HEK293 (cell line): Measurements from ENCODE around the gene PDE10A.

ENCODE experiments used
- CTCF ChIA-PET: fragments of 350-600 bp; formaldehyde crosslinking; extraction: SDS; loops from one replicate; lab custom pipeline; 2021; ENCODE audit warnings: antibody characterized with exemption; lab: Yijun Ruan, JAX
- POLR2A ChIA-PET: fragments of 300-600 bp; formaldehyde crosslinking; extraction: SDS; loops from one replicate; lab custom pipeline; 2020; ENCODE audit warnings: antibody characterized with exemption, inconsistent platforms; lab: Yijun Ruan, JAX
- H3K27ac ChIP-seq: fragments of 200-500 bp; sonication (Bioruptor generic); 2 replicates; pipeline ENCODE4 v1.5.1; 2014; ENCODE audit warnings: low read depth, low read length, control low read depth, inconsistent platforms; ENCODE audit errors: extremely low read depth
- H3K36me3 ChIP-seq, 2 experiments: fragments of 200-500 bp in 1 of 2; sonication (Bioruptor generic) in 1 of 2; 1 replicate in 1 of 2; 2 replicates in 1 of 2; pipeline ENCODE4 v1.5.1; 2014 to 2017; ENCODE audit warnings: inconsistent platforms in 2 of 2, low read length in 2 of 2; ENCODE audit not compliant: control insufficient read depth in 2 of 2, insufficient read depth in 1 of 2
- H3K4me1 ChIP-seq: fragments of 200-500 bp; sonication (Bioruptor generic); 2 replicates; pipeline ENCODE4 v1.5.1; 2014; ENCODE audit warnings: mild to moderate bottlenecking, low read length, inconsistent platforms; ENCODE audit not compliant: control insufficient read depth, insufficient read depth
- H3K4me3 ChIP-seq: 2 replicates; pipeline ENCODE4 v1.5.1; 2011; ENCODE audit warnings: low read depth, mild to moderate bottlenecking, control low read depth, low read length, moderate library complexity
- H3K9me3 ChIP-seq: fragments of 200-500 bp; sonication (Bioruptor generic); 2 replicates; pipeline ENCODE4 v1.5.1; 2014; ENCODE audit warnings: low read depth, low read length, inconsistent platforms; ENCODE audit not compliant: control insufficient read depth, insufficient read depth
- GLIS1 ChIP-seq: fragments of 450-650 bp; formaldehyde crosslinking; IDR thresholded peaks from 2 replicates; pipeline ENCODE4 v1.5.1; 2016; ENCODE audit warnings: missing biosample characterization, missing genetic modification characterization
- INSM2 ChIP-seq: fragments of 450-650 bp; formaldehyde crosslinking; IDR thresholded peaks from 2 replicates; pipeline ENCODE4 v1.5.1; 2016; ENCODE audit warnings: missing biosample characterization, missing genetic modification characterization
- PRDM1 ChIP-seq: fragments of 450-650 bp; formaldehyde crosslinking; IDR thresholded peaks from 2 replicates; pipeline ENCODE4; 2016; ENCODE audit warnings: missing biosample characterization, missing genetic modification characterization
- PRDM4 ChIP-seq: fragments of 450-650 bp; formaldehyde crosslinking; IDR thresholded peaks from 2 replicates; pipeline ENCODE4 v1.5.1; 2017; ENCODE audit warnings: missing biosample characterization, missing genetic modification characterization
- SETDB1 ChIP-seq: IDR thresholded peaks from one replicate; pipeline ENCODE4 v1.6.1; 2017; ENCODE audit warnings: mild to moderate bottlenecking, low read length, moderate library complexity, mixed read lengths; ENCODE audit not compliant: insufficient read length
- ZBTB1 ChIP-seq: fragments of 450-650 bp; formaldehyde crosslinking; IDR thresholded peaks from 2 replicates; pipeline ENCODE4 v1.5.1; 2016; ENCODE audit warnings: missing biosample characterization, missing genetic modification characterization
- ZBTB7A ChIP-seq: fragments of 450-650 bp; formaldehyde crosslinking; IDR thresholded peaks from 2 replicates; pipeline ENCODE4 v1.5.1; 2016; ENCODE audit warnings: low read depth, missing biosample characterization, missing genetic modification characterization
- ZNF133 ChIP-seq: fragments of 450-650 bp; formaldehyde crosslinking; IDR thresholded peaks from 2 replicates; pipeline ENCODE4 v1.5.1; 2016; ENCODE audit warnings: missing biosample characterization, missing genetic modification characterization
- ZNF169 ChIP-seq: fragments of 450-650 bp; formaldehyde crosslinking; IDR thresholded peaks from 2 replicates; pipeline ENCODE4 v1.5.1; 2016; ENCODE audit warnings: missing biosample characterization, missing genetic modification characterization
- ZNF174 ChIP-seq: fragments of 450-650 bp; formaldehyde crosslinking; IDR thresholded peaks from 2 replicates; pipeline ENCODE4 v1.5.0; 2017; ENCODE audit warnings: missing biosample characterization, mild to moderate bottlenecking, missing genetic modification characterization
- ZNF19 ChIP-seq: fragments of 450-650 bp; formaldehyde crosslinking; IDR thresholded peaks from 2 replicates; pipeline ENCODE4; 2016; ENCODE audit warnings: missing biosample characterization, missing genetic modification characterization, low read depth
- ZNF2 ChIP-seq: fragments of 450-650 bp; formaldehyde crosslinking; IDR thresholded peaks from 2 replicates; pipeline ENCODE4 v1.5.1; 2016; ENCODE audit warnings: missing biosample characterization, missing genetic modification characterization
- ZNF223 ChIP-seq: fragments of 450-650 bp; formaldehyde crosslinking; IDR thresholded peaks from 2 replicates; pipeline ENCODE4 v1.5.1; 2016; ENCODE audit warnings: missing biosample characterization, missing genetic modification characterization
- ZNF248 ChIP-seq: fragments of 450-650 bp; formaldehyde crosslinking; IDR thresholded peaks from 2 replicates; pipeline ENCODE4 v1.5.1; 2017; ENCODE audit warnings: missing biosample characterization, missing genetic modification characterization
- ZNF280C ChIP-seq: fragments of 450-650 bp; formaldehyde crosslinking; IDR thresholded peaks from 2 replicates; pipeline ENCODE4 v1.5.1; 2016; ENCODE audit warnings: missing biosample characterization, missing genetic modification characterization
- ZNF311 ChIP-seq: fragments of 450-650 bp; formaldehyde crosslinking; IDR thresholded peaks from 2 replicates; pipeline ENCODE4 v1.5.1; 2017; ENCODE audit warnings: missing biosample characterization, missing genetic modification characterization, borderline replicate concordance
- ZNF335 ChIP-seq: fragments of 450-650 bp; formaldehyde crosslinking; conservative IDR thresholded peaks from 2 replicates; pipeline ENCODE4 v1.5.1; 2016; ENCODE audit warnings: missing biosample characterization, missing genetic modification characterization
- ZNF510 ChIP-seq: fragments of 450-650 bp; formaldehyde crosslinking; IDR thresholded peaks from 2 replicates; pipeline ENCODE4 v1.5.1; 2018; ENCODE audit warnings: mild to moderate bottlenecking, missing genetic modification characterization, missing biosample characterization; ENCODE audit not compliant: insufficient replicate concordance
- ZNF521 ChIP-seq: fragments of 450-650 bp; formaldehyde crosslinking; IDR thresholded peaks from 2 replicates; pipeline ENCODE4 v1.5.1; 2017; ENCODE audit warnings: missing biosample characterization, mild to moderate bottlenecking, missing genetic modification characterization
- ZNF530 ChIP-seq: fragments of 450-650 bp; formaldehyde crosslinking; IDR thresholded peaks from 2 replicates; pipeline ENCODE4 v1.5.1; 2016; ENCODE audit warnings: low read depth, missing biosample characterization, missing genetic modification characterization
- ZNF560 ChIP-seq: fragments of 450-650 bp; formaldehyde crosslinking; IDR thresholded peaks from 2 replicates; pipeline ENCODE4 v1.5.1; 2017; ENCODE audit warnings: missing biosample characterization, missing genetic modification characterization, borderline replicate concordance
- ZNF626 ChIP-seq: fragments of 450-650 bp; sonication (Bioruptor Pico); formaldehyde crosslinking; IDR thresholded peaks from 2 replicates; pipeline ENCODE4 v1.5.1; 2018; ENCODE audit warnings: missing biosample characterization, missing genetic modification characterization, inconsistent platforms
- ZNF791 ChIP-seq: fragments of 450-650 bp; formaldehyde crosslinking; IDR thresholded peaks from 2 replicates; pipeline ENCODE4 v1.5.1; 2016; ENCODE audit warnings: missing biosample characterization, missing genetic modification characterization
- ZNF837 ChIP-seq: fragments of 450-650 bp; formaldehyde crosslinking; IDR thresholded peaks from 2 replicates; pipeline ENCODE4 v1.5.1; 2016; ENCODE audit warnings: missing biosample characterization, missing genetic modification characterization
- ZSCAN16 ChIP-seq: fragments of 450-650 bp; formaldehyde crosslinking; IDR thresholded peaks from 2 replicates; pipeline ENCODE4 v1.5.1; 2016; ENCODE audit warnings: missing biosample characterization, missing genetic modification characterization

The PDE10A gene

DNA sequence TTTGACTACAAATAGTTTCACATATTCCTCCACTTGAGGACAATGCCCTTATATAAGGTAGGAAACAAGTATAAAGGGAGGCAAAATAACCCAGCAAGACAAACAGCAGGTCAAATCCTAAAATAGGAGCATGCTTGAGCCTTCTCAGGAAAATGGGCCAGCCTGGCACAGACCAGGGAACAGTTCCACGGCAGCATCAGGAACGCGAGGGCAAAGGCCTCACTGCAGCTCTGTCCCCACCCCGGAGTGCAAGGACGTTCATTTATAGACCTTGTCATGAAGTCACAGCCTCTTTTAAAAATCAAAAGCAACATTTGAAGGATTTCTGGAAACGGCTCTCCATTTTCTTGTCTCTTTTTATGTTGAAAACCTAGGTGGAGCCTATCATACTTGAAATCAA, 17.1 kb downstream of the PDE10A start:
- Histone ChIP-seq H3K4me1 (peaks cover 22% of the 10 kb centered on the region), H3K4me3 (no peak overlapping the region), H3K27ac (no peak overlapping the region), H3K9me3 (no peaks in the 10 kb centered on the region), H3K36me3 (no peaks in the 10 kb centered on the region)
- TF ChIP-seq ZNF223 (tag by site-specific recombination) (no peak), ZSCAN16 (no peak), ZNF174 (tag by site-specific recombination) (no peak), PRDM4 (tag by site-specific recombination) (no peak), ZNF791 (tag by site-specific recombination) (no peak), ZNF248 (tag by site-specific recombination) (no peak)
- ChIA-PET POLR2A (no interaction called here), CTCF (no interaction called here)

- ChIA-PET CTCF (no interaction called here), POLR2A (no interaction called here)
- TF ChIP-seq PRDM1 (no peak), ZBTB7A (tag by site-specific recombination) (no peak), ZNF280C (tag by site-specific recombination) (no peak), ZBTB1 (tag by site-specific recombination) (no peak), INSM2 (tag by site-specific recombination) (no peak), GLIS1 (tag by site-specific recombination) (no peak), ZNF2 (no peak), ZNF521 (tag by site-specific recombination) (no peak), ZNF311 (tag by site-specific recombination) (no peak), ZNF169 (tag by site-specific recombination) (no peak), ZNF626 (no peak), ZNF560 (no peak), ZNF530 (tag by site-specific recombination) (no peak), SETDB1 (no peak), ZNF510 (tag by site-specific recombination) (no peak), ZNF19 (tag by site-specific recombination) (no peak), ZNF335 (tag by site-specific recombination) (no peak), ZNF133 (tag by site-specific recombination) (no peak), ZNF837 (tag by site-specific recombination) (no peak)
- no peaks in the 10 kb centered on the region for H3K36me3 ChIP-seq
- no peaks in the 10 kb centered on the region for H3K9me3 ChIP-seq
- peaks cover 15% of the 10 kb centered on the region for H3K4me1 ChIP-seq
- no peak overlapping the region for H3K4me3 ChIP-seq
- H3K27ac ChIP-seq, result no peak overlapping the region
These were observed 18.3 kb downstream of the PDE10A start for GRCh38 chr6:165644586-165645266.
